ENCODE measurements around the gene RAI1. TPM values are rescaled to one million over a fixed set of nuclear protein-coding genes. Genes with fewer than 3 reads are reported as not detected.

The RAI1 gene
- total and polyA plus RNA-seq, 2 of the 13 experiments (the other 11 are each of a cell fraction or from before 2014, with no cell fraction given) = 3.4 to 5.2 TPM

DNA sequence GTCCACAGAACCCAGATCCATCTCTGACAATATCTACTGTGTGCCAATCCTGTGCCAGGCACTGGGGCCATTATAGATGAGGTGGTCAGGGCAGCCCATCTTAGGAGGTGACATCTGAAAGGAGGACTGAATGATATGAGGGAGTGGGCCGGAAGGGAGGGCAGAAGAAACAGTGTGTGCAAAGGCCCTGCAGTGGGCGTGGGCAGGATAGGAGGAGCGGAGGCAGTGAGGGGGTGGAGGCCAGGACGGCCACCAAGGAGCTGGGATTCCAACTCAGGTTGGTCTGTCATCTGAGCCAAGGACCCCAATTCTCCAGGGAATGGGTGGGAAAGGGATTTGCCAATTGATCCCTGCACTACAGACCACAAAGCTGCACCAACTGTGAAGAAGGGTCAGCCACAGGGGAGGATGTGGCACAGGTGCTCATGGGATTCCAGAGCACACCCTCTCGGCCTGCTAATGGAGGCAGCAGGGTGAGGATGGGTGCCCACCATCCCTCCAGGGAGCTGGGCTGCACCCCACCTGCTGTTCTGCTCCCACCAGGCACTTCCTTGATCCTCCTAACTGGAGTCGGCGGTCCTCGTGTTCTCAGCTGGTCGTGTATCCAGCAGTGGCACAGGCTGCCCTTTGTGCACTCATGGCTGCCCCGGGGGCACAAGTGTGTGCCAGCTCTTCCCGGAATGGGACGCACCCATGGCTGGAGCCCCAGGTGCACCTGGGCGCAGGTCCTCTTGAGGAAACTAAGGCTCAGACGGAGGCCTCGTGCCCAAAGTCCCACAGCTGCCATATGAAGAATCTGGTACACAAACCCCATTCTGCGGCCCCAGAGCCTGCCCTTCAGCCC lies 145.9 kb downstream of the RAI1 start:
- peak overlapping the region; percentile 93 for H3K27ac ChIP-seq (ENCODE audit: extremely low read length, insufficient read depth, low read length)
- peaks cover 90% of the 10 kb centered on the region for H3K79me2 ChIP-seq (ENCODE audit: insufficient read depth, low read length)
- H3K27me3 ChIP-seq (ENCODE audit: control insufficient read depth in 1 of 2, insufficient read depth in 2 of 2, low read length in 2 of 2) = no peaks in the 10 kb centered on the region
- TF ChIP-seq RBM22 (optimal IDR thresholded peaks at IDR 0.05; ENCODE audit: low read length) = peak; percentile 71
- no peak for TF ChIP-seq NONO (IDR thresholded peaks at IDR 0.05)
- TF ChIP-seq NONO (CRISPR knock-in tag; conservative IDR thresholded peaks at IDR 0.05) = 0 out of 2 replicates have a peak, but pooled peaks have one; percentile 22
- TF ChIP-seq RBFOX2 (IDR thresholded peaks at IDR 0.05; ENCODE audit: low read depth, low read length) = peak; percentile 45
- peak; percentile 48 for TF ChIP-seq AGO2 (optimal IDR thresholded peaks at IDR 0.05; ENCODE audit: low read depth, low read length)
- TF ChIP-seq THAP8 (CRISPR knock-in tag; IDR thresholded peaks at IDR 0.05; ENCODE audit: borderline replicate concordance) = no peak
- TF ChIP-seq HHEX (CRISPR knock-in tag; IDR thresholded peaks at IDR 0.05) = no peak
- peaks cover 19 to 45% of the 10 kb centered on the region in 2 experiments for H3K36me3 ChIP-seq (replicated peaks in 1 of 2; ENCODE audit: control insufficient read depth in 1 of 2, insufficient read depth in 2 of 2, low read length in 2 of 2)
- in situ Hi-C loops (cut with HindIII; ENCODE audit: extremely low pct_ligation_motif_present, low pct_unique_long_range_greater_than_20kb) = no loop called here
- no peak overlapping the region for H3K9ac ChIP-seq (ENCODE audit: insufficient read depth, low read depth, low read length)
- 96% methylated on average over 7 of the region's 16 CpGs for WGBS (ENCODE audit: low lambda C conversion rate)
- ATAC-seq (no peak), FAIRE-seq (no peak), DNase-seq (ENCODE audit: low spot score) (no peak)
- BruUV-seq (replicated peaks) = no TSS peak
- no peak overlapping the region for H3K4me2 ChIP-seq (ENCODE audit: low read depth, low read length)
- peaks cover 69% of the 10 kb centered on the region; the same call in 1 of the 2 replicates for H4K20me1 ChIP-seq (ENCODE audit: insufficient read depth, low read length)
- no peaks in the 10 kb centered on the region for H3K9me3 ChIP-seq (ENCODE audit: low read length)
- peaks cover 96% of the 10 kb centered on the region for H3K4me1 ChIP-seq (ENCODE audit: insufficient read depth, low read length)
- no peak overlapping the region for H2AFZ ChIP-seq (ENCODE audit: low read length)
- POLR2A ChIA-PET = interaction anchor here (0.9 to 8.6 kb wide), 2 partner anchors 10 to 22 kb away, joined by 4 to 69 read pairs; partner anchors contain the start of gene SREBF1
- H3K4me3 ChIP-seq (replicated peaks in 1 of 3; ENCODE audit: insufficient read depth in 1 of 3, low read depth in 2 of 3, low read length in 3 of 3) = no peak overlapping the region
- intact Hi-C loops (cut with micrococcal nuclease; ENCODE audit: unreplicated experiment) = no loop called here
- CTCF ChIA-PET (ENCODE audit: low intra/inter-chr PET ratio, low total read pairs) = no interaction called here

Data from HepG2 (cell line).